SK-N-MC (cell line): Measurements from ENCODE around the gene ATP6V0E1.

Experiments
- DNase-seq: peaks from one replicate; pipeline ENCODE4 v3.0.0-alpha.2; 2011; ENCODE audit warnings: low read depth, low spot score
- H3K27ac ChIP-seq: fragments of 200-600 bp; sonication (generic); 2 replicates; pipeline ENCODE4 v1.5.1; 2016; ENCODE audit warnings: mixed run types
- H3K36me3 ChIP-seq: fragments of 200-600 bp; sonication (generic); 2 replicates; pipeline ENCODE4 v1.6.1; 2017; ENCODE audit warnings: antibody characterized with exemption, low read length, mixed read lengths; ENCODE audit not compliant: insufficient read depth
- H3K4me3 ChIP-seq: fragments of 200-600 bp; sonication (generic); 2 replicates; pipeline ENCODE4 v1.5.1; 2016
- H3K9ac ChIP-seq: fragments of 200-600 bp; sonication (generic); 2 replicates; pipeline ENCODE4 v1.8.0; 2017; ENCODE audit warnings: mixed run types, mixed read lengths; ENCODE audit not compliant: insufficient read length
- H3K9me3 ChIP-seq: fragments of 200-600 bp; sonication (generic); 2 replicates; pipeline ENCODE4 v1.6.1; 2017; ENCODE audit warnings: low read depth, mild to moderate bottlenecking, antibody characterized with exemption, low read length, moderate library complexity, mixed read lengths
- EZH2 ChIP-seq: fragments of 200-600 bp; sonication (generic); IDR thresholded peaks from one replicate; pipeline ENCODE4 v1.6.1; 2017; ENCODE audit warnings: antibody characterized with exemption
- FOXP2 ChIP-seq: optimal IDR thresholded peaks from 2 replicates; pipeline ENCODE3; 2011; ENCODE audit warnings: mild to moderate bottlenecking, moderate library complexity; ENCODE audit not compliant: insufficient read depth; ENCODE audit errors: extremely low read length, control extremely low read depth
- POLR2AphosphoS5 ChIP-seq: IDR thresholded peaks from 2 replicates; pipeline ENCODE4 v1.6.1; 2012; ENCODE audit warnings: mild to moderate bottlenecking, low read depth, low read length, borderline replicate concordance

The ATP6V0E1 gene

GRCh38 chr5:172951371-172952033, 32.1 kb upstream of the ATP6V0E1 start:
- no peak for DNase-seq
- no peak for TF ChIP-seq POLR2AphosphoS5
- no peak for TF ChIP-seq FOXP2
- TF ChIP-seq EZH2, result no peak
- H3K36me3 ChIP-seq, result no peaks in the 10 kb centered on the region
- no peak overlapping the region for H3K27ac ChIP-seq
- no peak overlapping the region for H3K9ac ChIP-seq
- no peaks in the 10 kb centered on the region for H3K9me3 ChIP-seq
- no peak overlapping the region for H3K4me3 ChIP-seq

DNA sequence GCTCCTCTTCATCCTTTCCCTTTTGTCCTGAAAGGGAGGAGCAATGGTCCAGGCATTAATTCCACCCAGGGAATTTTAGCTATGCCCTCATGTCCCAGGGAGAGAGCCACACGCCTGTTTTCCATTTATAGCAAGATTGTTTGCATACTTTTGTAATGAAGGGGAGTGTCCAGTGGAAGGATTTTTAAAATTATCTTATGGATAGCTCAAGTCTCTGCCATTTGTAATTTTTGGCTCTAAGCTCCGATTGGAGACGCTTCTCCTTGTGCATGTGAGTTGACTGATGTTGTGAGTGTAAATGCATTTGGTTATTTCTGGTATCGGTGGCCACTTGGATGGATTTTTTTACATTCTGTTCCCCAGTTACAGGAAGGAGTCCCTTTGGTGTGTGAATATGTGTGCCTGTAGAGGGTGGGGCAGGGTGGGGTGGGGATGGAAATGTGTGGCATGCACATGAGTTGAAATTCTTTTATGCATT, 31.5 kb upstream of the ATP6V0E1 start:
- Histone ChIP-seq H3K9ac (no peak overlapping the region), H3K27ac (no peak overlapping the region), H3K36me3 (no peaks in the 10 kb centered on the region), H3K9me3 (no peaks in the 10 kb centered on the region), H3K4me3 (no peak overlapping the region)
- TF ChIP-seq EZH2 (no peak), FOXP2 (no peak), POLR2AphosphoS5 (no peak)
- no peak for DNase-seq

DNA sequence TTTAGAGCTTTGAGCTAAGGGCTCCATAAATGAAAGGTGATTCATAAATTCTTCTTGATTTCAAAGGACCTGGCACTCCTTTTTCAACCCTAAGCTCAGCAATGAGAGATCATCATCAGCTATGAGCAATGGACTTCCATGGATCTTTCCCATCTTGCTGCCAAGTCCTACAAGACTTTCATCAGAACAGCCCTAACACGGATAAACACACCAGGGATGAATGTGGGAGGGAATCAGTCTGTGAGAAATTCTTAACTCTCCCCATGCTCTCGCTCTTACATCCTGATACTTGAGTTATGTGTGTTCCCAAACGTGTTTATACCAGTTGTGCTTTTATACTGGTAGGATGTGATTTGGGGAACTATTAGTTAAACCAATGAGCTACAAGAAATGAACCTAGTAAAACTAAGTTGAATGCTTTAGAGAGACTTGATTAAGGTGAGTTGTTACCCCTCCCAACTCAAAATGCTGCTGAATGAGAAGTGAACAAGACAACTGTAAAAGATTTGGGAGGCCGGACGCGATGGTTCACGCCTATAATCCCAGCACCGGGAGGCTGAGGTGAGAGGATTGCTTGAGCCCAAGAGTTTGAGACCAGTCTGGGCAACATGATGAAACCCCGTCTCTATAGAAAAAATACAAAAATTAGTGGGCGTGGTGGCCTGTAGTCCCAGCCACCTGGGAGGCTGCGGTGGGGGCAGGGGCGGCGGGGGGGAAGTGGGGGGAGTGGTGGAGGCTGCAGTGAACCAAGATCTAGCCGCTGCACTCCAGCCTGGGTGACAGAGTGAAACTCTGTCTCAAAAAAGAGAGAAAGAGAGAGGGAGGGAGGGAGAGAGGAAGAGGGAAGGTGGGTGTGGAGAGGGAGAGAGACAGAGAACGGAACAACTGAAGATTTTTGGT, 29.5 kb upstream of the ATP6V0E1 start:
- H3K9ac ChIP-seq, result no peak overlapping the region
- no peaks in the 10 kb centered on the region for H3K9me3 ChIP-seq
- TF ChIP-seq EZH2 (no peak), FOXP2 (no peak), POLR2AphosphoS5 (no peak)
- no peaks in the 10 kb centered on the region for H3K36me3 ChIP-seq
- no peak overlapping the region for H3K27ac ChIP-seq
- no peak for DNase-seq
- no peak overlapping the region for H3K4me3 ChIP-seq

DNA sequence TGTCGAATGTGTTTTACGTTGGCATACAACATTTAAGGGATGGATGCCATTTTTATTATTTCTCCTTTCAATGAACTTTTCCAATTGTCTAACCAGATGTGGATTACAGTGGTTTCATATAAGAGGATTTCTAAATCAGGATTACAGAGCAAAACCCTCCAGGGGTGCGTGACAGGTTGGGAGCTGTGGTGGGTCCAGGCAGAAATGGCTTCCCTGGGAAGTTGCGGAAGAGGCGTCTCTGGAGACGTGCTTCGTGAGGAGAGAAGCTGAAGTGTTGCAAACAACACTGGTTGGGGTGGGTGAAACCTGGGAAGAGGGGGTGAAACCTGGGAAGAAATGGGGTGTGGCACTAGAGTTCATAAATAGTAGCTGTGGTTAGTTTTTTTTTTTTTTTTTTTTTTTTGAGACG, 28.8 kb upstream of the ATP6V0E1 start:
- DNase-seq, result no peak
- Histone ChIP-seq H3K27ac (no peak overlapping the region), H3K9me3 (no peaks in the 10 kb centered on the region), H3K36me3 (no peaks in the 10 kb centered on the region), H3K4me3 (no peak overlapping the region), H3K9ac (no peak overlapping the region)
- no peak for TF ChIP-seq FOXP2
- no peak for TF ChIP-seq EZH2
- TF ChIP-seq POLR2AphosphoS5, result no peak

DNA sequence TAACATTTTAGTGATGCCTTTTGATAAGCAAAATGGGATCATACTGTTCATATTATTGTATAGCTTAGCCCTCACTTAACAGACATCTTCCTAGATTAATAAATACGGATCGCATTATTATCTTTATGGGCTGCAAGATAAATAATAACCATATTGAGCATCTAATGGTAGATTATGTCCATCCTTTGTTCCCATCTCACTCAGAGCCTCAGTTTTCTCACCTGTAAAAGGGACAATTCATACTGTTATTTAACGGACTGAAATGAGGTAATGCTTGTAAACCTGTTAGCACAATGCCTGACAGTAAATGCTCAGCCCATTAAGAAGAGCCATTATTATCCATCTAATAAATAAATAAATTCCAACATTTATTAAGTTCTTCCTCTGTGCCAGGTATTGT, 27.3 kb upstream of the ATP6V0E1 start:
- H3K9me3 ChIP-seq, result no peaks in the 10 kb centered on the region
- TF ChIP-seq FOXP2 (no peak), POLR2AphosphoS5 (no peak)
- no peak overlapping the region for H3K27ac ChIP-seq
- no peak overlapping the region for H3K4me3 ChIP-seq
- no peak overlapping the region for H3K9ac ChIP-seq
- no peak for DNase-seq
- peaks cover 1% of the 10 kb centered on the region; the same call in 1 of the 2 replicates for H3K36me3 ChIP-seq

DNA sequence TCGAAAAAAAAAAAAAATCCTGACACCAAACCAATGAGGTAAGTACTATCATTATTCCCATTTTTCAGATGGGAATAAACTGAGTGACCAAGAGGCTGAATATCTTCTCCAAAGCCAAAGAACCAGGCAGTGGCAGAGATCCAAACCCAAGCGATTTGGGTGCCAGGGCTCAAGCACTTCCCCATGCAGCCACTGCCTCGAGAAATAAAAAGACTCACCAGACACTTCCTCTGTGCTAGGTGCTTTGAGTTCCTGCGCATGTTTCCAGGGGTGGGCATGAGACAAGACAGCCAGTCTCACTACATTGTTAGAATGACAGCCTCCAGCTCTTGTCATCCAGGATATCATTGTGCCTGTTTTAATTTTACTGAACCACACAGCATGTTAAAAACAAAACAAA, 26.6 kb upstream of the ATP6V0E1 start:
- Histone ChIP-seq H3K27ac (no peak overlapping the region), H3K9ac (no peak overlapping the region), H3K4me3 (no peak overlapping the region), H3K9me3 (no peaks in the 10 kb centered on the region), H3K36me3 (peaks cover 8% of the 10 kb centered on the region; the same call in 1 of the 2 replicates)
- no peak for DNase-seq
- TF ChIP-seq EZH2 (no peak), POLR2AphosphoS5 (no peak), FOXP2 (no peak)

DNA sequence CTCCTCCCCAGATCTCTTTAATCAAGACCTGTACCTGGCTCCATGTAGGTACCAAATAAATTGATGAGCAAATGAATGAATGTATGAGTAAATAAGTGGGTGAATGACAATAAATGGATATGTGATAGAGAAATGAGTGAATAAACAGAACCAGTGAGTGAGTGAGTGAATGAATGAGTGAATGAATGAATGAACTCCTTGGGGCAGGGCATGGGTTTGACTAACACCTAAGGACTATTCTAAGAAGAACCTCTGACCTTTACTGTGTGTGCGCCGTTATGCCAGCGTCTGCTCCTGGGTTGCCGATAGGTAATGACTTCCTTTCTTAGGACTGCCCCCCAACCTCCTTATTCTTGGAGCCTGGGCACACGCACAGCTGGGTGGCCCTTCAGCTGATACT, 26.1 kb upstream of the ATP6V0E1 start:
- peaks cover 9% of the 10 kb centered on the region; the same call in 1 of the 2 replicates for H3K36me3 ChIP-seq
- no peaks in the 10 kb centered on the region for H3K9me3 ChIP-seq
- DNase-seq, result no peak
- no peak overlapping the region for H3K9ac ChIP-seq
- H3K27ac ChIP-seq, result no peak overlapping the region
- H3K4me3 ChIP-seq, result no peak overlapping the region
- TF ChIP-seq FOXP2 (no peak), POLR2AphosphoS5 (no peak), EZH2 (no peak)

GRCh38 chr5:172958331-172959046, 25.1 kb upstream of the ATP6V0E1 start:
- no peak for DNase-seq
- TF ChIP-seq FOXP2, result no peak
- no peak for TF ChIP-seq EZH2
- no peak for TF ChIP-seq POLR2AphosphoS5
- H3K9me3 ChIP-seq, result no peaks in the 10 kb centered on the region
- no peak overlapping the region for H3K27ac ChIP-seq
- no peak overlapping the region for H3K9ac ChIP-seq
- H3K4me3 ChIP-seq, result no peak overlapping the region
- H3K36me3 ChIP-seq, result peaks cover 9% of the 10 kb centered on the region; the same call in 1 of the 2 replicates
